K562 (cell line): ENCODE data around the gene LSR. TPM values are rescaled to one million over a fixed set of nuclear protein-coding genes. Genes with fewer than 3 reads are reported as not detected.

Source experiments
- ATF1 ChIP-seq, 2 experiments: fragments of 450-650 bp in 1 of 2; IDR thresholded peaks; 2 replicates each; pipeline ENCODE4 v1.6.1; 2016; ENCODE audit warnings: missing compliant biosample characterization in 1 of 2, missing genetic modification characterization in 1 of 2
- BRF1 ChIP-seq: IDR thresholded peaks from 3 replicates; pipeline ENCODE4 v1.6.1; 2011; ENCODE audit warnings: borderline replicate concordance, mild to moderate bottlenecking; ENCODE audit not compliant: insufficient read length; ENCODE audit errors: extremely low read depth
- CHCHD3 ChIP-seq: fragments of 250-450 bp; sonication (Bioruptor Pico); IDR thresholded peaks from 2 replicates; pipeline ENCODE4 v2.1.2; 2022; ENCODE audit warnings: mild to moderate bottlenecking
- MEIS2 ChIP-seq: fragments of 450-650 bp; IDR thresholded peaks from 2 replicates; pipeline ENCODE4 v1.6.1; 2014; ENCODE audit warnings: mild to moderate bottlenecking; ENCODE audit not compliant: partially characterized antibody
- RFX1 ChIP-seq: fragments of 450-650 bp; IDR thresholded peaks from 2 replicates; pipeline ENCODE4 v1.6.1; 2016; ENCODE audit warnings: mild to moderate bottlenecking, moderate library complexity
- SIN3B ChIP-seq: fragments of 450-650 bp; IDR thresholded peaks from 2 replicates; pipeline ENCODE4 v1.6.1; 2017; ENCODE audit warnings: low read depth, mild to moderate bottlenecking, moderate library complexity
- SMC3 ChIP-seq: conservative IDR thresholded peaks from 2 replicates; pipeline ENCODE4 v1.6.1; 2011; ENCODE audit warnings: low read depth, low read length, improper control_type of control experiment; ENCODE audit not compliant: insufficient read depth
- ZNF124 ChIP-seq: sonication (generic); formaldehyde crosslinking; IDR thresholded peaks from 2 replicates; pipeline ENCODE4 v1.8.1; 2022; ENCODE audit warnings: missing genetic modification reagents
- ZNF23 ChIP-seq: fragments of 250-450 bp; sonication (Bioruptor Pico); IDR thresholded peaks from 2 replicates; pipeline ENCODE4 v1.4.0; 2020; ENCODE audit warnings: mild to moderate bottlenecking
- ZNF589 ChIP-seq: fragments of 200-800 bp; sonication (Bioruptor generic); IDR thresholded peaks from 2 replicates; pipeline ENCODE4 v1.6.1; 2016; ENCODE audit warnings: low read depth, missing genetic modification characterization, missing compliant biosample characterization
- polyA plus RNA-seq, 8 experiments: library from polyadenylated mRNA; depleted of rRNA in 4 of 8; stranded (reverse) in 5 of 8; unstranded in 3 of 8; fragments of >200 nt; fragmentation: Nextera tagmentation in 2 of 8; fragmentation: Illumina TruSeq in 1 of 8; extraction: Ambion mirVana in 2 of 8; extraction: Trizol in 1 of 8; gene quantifications; 2 replicates each; pipeline versions ENCODE4 v1.2.1 to v1.2.3, GENCODE V29; 2011 to 2014; ENCODE audit warnings: inconsistent platforms in 1 of 8, missing spikeins in 1 of 8
- total RNA-seq, 7 experiments: library from RNA; depleted of rRNA in 6 of 7; stranded (reverse); fragments of >200 nt in 6 of 7; fragmentation: Illumina TruSeq in 2 of 7; extraction: Trizol in 2 of 7; gene quantifications; 2 replicates each; pipeline versions ENCODE4 v1.2.1 to v1.2.3, GENCODE V29; 2011 to 2021; ENCODE audit warnings: low replicate concordance in 1 of 7
- TF ChIP-seq, protein P1 (sequence below), 2 experiments: fragments of 450-650 bp in 1 of 2; sonication (generic) in 1 of 2; formaldehyde crosslinking in 1 of 2; IDR thresholded peaks in 1 of 2; conservative IDR thresholded peaks in 1 of 2; 2 replicates each; pipeline versions ENCODE4 v1.6.1 to v1.8.1; 2016 to 2023; ENCODE audit warnings: mild to moderate bottlenecking in 2 of 2, moderate library complexity in 2 of 2, inconsistent platforms in 1 of 2, missing genetic modification reagents in 1 of 2
- TF ChIP-seq, protein P2 (sequence below), 3 experiments: fragments of 200-800 bp in 1 of 3; sonication (Bioruptor generic) in 1 of 3; sonication (generic) in 1 of 3; formaldehyde crosslinking in 1 of 3; IDR thresholded peaks; 2 replicates each; pipeline versions ENCODE4 v1.6.1 to v1.8.0; 2016 to 2022; ENCODE audit warnings: mild to moderate bottlenecking in 2 of 3, missing compliant biosample characterization in 2 of 3, missing genetic modification characterization in 2 of 3, missing genetic modification reagents in 1 of 3
- TF ChIP-seq, protein P3 (sequence below), 2 experiments: fragments of 450-650 bp; IDR thresholded peaks; 2 replicates each; pipeline ENCODE4 v1.6.1; 2016; ENCODE audit warnings: mild to moderate bottlenecking in 2 of 2, borderline replicate concordance in 1 of 2, low read depth in 1 of 2, moderate library complexity in 1 of 2
- TF ChIP-seq, protein P4 (sequence below): fragments of 450-650 bp; conservative IDR thresholded peaks from 2 replicates; pipeline ENCODE4 v1.6.1; 2016; ENCODE audit warnings: missing genetic modification characterization, low read depth, mild to moderate bottlenecking, missing compliant biosample characterization, moderate library complexity

Gene LSR
- total and polyA plus RNA-seq, 9 of the 15 experiments (the other 6 are each of a cell fraction or from before 2014, with no cell fraction given), result 0.44 to 87.9 (median 28.0) TPM

DNA sequence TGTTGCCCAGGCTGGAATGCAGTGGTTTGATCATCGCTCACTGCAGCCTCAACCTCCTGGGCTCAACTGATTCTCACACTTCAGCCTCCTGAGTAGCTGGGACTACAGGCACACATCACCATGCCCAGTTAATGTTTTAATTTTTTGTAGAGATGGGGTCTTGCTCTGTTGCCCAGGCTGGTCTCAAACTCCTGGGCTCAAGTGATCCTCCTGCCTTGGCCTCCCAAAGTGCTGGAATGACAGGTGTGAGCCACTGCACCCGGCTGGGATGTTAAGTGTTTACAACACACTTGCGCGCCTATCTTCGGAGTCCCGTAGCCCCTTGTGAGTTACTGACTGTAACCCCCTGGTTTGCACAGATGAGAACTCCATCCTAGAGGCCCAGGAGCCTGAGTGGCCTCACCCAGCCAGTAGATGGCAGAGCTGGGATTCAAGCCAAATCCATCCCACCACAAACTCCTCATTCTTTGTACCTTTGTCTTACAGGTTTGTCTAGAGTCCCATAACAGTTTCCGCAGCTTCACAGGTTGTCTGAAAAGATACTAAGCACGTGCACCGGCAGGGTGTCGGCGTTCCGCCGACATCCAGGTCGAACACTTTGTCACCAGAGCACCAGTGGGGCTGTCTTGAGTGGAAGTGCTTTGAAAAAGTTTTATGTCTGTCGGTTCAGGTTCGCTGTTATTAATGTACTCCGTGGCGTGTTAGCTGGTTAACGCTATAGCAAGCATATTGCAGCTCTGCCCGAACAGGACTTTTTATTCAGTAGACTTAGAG lies 57.9 kb downstream of the LSR start (continued):
- TF ChIP-seq SIN3B, result no peak
- TF ChIP-seq, protein P1, sequence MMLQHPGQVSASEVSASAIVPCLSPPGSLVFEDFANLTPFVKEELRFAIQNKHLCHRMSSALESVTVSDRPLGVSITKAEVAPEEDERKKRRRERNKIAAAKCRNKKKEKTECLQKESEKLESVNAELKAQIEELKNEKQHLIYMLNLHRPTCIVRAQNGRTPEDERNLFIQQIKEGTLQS (IDR thresholded peaks at IDR 0.05), result 0 out of 2 replicates have a peak, but pooled peaks have one; percentile 40
- TF ChIP-seq, protein P1 (CRISPR knock-in tag; conservative IDR thresholded peaks at IDR 0.05), result no peak
- no peak for TF ChIP-seq MEIS2
- TF ChIP-seq ZNF23, result no peak
- TF ChIP-seq RFX1, result no peak
- TF ChIP-seq, protein P2, sequence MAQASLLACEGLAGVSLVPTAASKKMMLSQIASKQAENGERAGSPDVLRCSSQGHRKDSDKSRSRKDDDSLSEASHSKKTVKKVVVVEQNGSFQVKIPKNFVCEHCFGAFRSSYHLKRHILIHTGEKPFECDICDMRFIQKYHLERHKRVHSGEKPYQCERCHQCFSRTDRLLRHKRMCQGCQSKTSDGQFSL (CRISPR knock-in tag; IDR thresholded peaks at IDR 0.05), result no peak
- TF ChIP-seq, protein P2 (tag; IDR thresholded peaks at IDR 0.05), result 0 out of 4 replicates have a peak, but pooled peaks of 1 of the 2 experiments have one; percentile 3
- TF ChIP-seq SMC3, result no peak
- no peak for TF ChIP-seq BRF1
- no peak for TF ChIP-seq ATF1 (CRISPR knock-in tag; IDR thresholded peaks at IDR 0.05)
- no peak for TF ChIP-seq ATF1 (tag; IDR thresholded peaks at IDR 0.05)
- TF ChIP-seq CHCHD3 (CRISPR knock-in tag), result no peak
- no peak for TF ChIP-seq ZNF589 (CRISPR knock-in tag)
- TF ChIP-seq, protein P3, sequence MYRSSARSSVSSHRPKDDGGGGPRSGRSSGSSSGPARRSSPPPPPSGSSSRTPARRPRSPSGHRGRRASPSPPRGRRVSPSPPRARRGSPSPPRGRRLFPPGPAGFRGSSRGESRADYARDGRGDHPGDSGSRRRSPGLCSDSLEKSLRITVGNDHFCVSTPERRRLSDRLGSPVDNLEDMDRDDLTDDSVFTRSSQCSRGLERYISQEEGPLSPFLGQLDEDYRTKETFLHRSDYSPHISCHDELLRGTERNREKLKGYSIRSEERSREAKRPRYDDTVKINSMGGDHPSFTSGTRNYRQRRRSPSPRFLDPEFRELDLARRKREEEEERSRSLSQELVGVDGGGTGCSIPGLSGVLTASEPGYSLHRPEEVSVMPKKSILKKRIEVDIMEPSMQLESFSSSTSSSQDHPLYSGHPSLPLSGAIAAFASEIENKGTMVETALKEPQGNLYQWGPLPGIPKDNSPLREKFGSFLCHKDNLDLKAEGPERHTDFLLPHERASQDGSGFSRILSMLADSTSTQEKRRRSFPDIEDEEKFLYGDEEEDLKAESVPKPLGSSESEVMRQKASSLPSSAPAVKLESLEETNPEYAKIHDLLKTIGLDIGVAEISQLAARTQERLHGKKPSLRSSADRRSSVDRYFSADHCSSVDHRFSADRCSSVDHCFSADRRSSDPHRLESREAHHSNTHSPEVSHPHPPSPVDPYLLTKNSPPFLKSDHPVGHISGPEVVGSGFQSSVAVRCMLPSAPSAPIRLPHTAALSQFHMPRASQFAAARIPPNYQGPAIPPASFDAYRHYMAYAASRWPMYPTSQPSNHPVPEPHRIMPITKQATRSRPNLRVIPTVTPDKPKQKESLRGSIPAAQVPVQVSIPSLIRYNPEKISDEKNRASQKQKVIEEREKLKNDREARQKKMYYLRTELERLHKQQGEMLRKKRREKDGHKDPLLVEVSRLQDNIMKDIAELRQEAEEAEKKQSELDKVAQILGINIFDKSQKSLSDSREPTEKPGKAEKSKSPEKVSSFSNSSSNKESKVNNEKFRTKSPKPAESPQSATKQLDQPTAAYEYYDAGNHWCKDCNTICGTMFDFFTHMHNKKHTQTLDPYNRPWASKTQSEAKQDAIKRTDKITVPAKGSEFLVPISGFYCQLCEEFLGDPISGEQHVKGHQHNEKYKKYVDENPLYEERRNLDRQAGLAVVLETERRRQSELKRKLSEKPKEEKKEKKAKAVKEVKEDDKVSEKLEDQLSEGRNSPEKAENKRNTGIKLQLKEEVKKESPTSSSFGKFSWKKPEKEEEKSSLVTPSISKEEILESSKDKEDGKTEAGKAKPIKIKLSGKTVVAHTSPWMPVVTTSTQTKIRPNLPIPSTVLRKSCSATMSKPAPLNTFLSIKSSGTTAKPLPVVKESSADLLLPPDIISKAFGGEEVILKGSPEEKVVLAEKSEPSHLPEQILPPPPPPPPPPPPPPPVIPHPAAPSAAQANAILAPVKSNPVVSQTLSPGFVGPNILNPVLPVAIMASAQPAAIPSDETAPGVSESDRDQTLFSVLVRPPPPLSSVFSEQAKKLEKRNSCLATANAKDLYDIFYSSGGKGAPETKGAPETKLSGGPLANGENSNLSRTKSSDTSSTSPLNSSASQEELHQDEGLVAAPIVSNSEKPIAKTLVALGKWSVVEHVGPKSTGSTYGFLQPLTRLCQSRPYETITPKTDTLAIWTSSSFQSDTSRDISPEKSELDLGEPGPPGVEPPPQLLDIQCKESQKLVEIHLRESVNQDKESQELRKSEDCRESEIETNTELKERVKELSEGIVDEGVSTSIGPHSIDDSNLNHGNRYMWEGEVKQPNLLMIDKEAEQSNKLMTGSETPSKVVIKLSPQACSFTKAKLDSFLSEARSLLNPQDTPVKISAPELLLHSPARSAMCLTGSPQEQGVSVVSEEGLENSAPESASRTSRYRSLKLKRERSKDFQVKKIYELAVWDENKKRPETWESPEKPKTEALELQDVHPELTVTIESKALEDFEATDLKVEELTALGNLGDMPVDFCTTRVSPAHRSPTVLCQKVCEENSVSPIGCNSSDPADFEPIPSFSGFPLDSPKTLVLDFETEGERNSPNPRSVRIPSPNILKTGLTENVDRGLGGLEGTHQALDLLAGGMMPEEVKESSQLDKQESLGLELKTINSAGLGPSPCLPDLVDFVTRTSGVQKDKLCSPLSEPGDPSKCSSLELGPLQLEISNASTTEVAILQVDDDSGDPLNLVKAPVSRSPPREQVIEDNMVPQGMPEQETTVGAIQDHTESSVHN (IDR thresholded peaks at IDR 0.05; ENCODE audit: borderline replicate concordance in 1 of 2, low read depth in 1 of 2), result 0 out of 4 replicates have a peak, but pooled peaks of 1 of the 2 experiments have one; percentile 12
- TF ChIP-seq, protein P4, sequence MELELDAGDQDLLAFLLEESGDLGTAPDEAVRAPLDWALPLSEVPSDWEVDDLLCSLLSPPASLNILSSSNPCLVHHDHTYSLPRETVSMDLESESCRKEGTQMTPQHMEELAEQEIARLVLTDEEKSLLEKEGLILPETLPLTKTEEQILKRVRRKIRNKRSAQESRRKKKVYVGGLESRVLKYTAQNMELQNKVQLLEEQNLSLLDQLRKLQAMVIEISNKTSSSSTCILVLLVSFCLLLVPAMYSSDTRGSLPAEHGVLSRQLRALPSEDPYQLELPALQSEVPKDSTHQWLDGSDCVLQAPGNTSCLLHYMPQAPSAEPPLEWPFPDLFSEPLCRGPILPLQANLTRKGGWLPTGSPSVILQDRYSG (tag), result peak; percentile 63; the same call in 1 of the 2 replicates
- TF ChIP-seq ZNF124 (CRISPR knock-in tag), result no peak
